Measurements from ENCODE around the gene SLC5A6. TPM values are rescaled to one million over a fixed set of nuclear protein-coding genes. Genes with fewer than 3 reads are reported as not detected.

Gene SLC5A6
- total RNA-seq, 1 experiment from 2014 or later = 87.1 TPM

- peak; percentile 22 for DNase-seq (ENCODE audit: low read depth, low spot score)
- in situ Hi-C loops (cut with HindIII; ENCODE audit: low pct_unique_long_range_greater_than_20kb, low sequenced_read_pairs) = no loop called here
Measured at GRCh38 chr2:27162151-27163121, 49.6 kb downstream of the SLC5A6 start.

DNA sequence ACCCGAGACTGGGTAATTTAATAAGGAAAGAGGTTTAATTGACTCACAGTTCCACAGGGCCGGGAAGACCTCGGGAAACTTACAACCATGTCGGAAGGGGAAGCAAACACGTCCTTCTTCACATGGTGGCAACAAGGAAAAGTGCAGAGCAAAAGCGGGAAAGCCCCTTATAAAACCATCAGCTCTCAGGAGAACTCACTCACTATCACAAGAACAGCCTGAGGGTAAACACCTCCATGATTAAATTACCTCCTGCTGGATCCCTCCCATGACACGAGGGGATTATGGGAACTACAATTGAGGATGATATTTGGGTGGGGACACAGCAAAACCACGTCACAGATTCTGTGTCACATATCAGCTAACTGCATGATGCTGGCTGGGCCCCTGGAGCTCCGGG lies 51.9 kb downstream of the SLC5A6 start:
- no peak for DNase-seq (ENCODE audit: low read depth, low spot score)
- in situ Hi-C loops (cut with HindIII; ENCODE audit: low pct_unique_long_range_greater_than_20kb, low sequenced_read_pairs) = no loop called here

- in situ Hi-C loops (cut with HindIII; ENCODE audit: low pct_unique_long_range_greater_than_20kb, low sequenced_read_pairs) = no loop called here
- no peak for DNase-seq (ENCODE audit: low read depth, low spot score)
Measured at GRCh38 chr2:27159271-27159670, 52.8 kb downstream of the SLC5A6 start.

- in situ Hi-C loops (cut with HindIII; ENCODE audit: low pct_unique_long_range_greater_than_20kb, low sequenced_read_pairs) = no loop called here
- no peak for DNase-seq (ENCODE audit: low read depth, low spot score)
Measured at GRCh38 chr2:27158468-27158867, 53.6 kb downstream of the SLC5A6 start.

- DNase-seq (ENCODE audit: low read depth, low spot score) = no peak
- in situ Hi-C loops (cut with HindIII; ENCODE audit: low pct_unique_long_range_greater_than_20kb, low sequenced_read_pairs) = no loop called here
Measured at GRCh38 chr2:27155069-27155520, 57.0 kb downstream of the SLC5A6 start.

DNA sequence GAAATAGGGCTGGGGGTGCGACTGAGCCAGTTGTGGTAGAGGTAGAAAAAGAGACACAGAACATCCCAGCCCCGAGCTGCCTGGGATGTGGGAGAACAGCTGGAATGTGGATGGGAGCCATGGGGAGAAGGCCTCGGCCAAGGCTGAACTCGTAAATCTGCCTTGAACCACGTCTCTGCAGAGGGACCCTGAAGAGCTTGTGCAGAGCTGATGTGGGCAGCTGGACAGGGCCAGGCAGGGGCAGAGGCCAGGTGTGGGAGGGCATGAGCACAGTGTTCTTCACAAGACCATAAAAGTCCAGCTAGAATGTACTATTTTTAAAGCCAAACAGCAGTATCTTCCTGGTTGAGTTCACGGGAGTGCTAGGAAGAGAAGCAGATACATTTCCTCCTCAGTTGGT lies 57.6 kb downstream of the SLC5A6 start:
- in situ Hi-C loops (cut with HindIII; ENCODE audit: low pct_unique_long_range_greater_than_20kb, low sequenced_read_pairs) = no loop called here
- no peak for DNase-seq (ENCODE audit: low read depth, low spot score)

- in situ Hi-C loops (cut with HindIII; ENCODE audit: low pct_unique_long_range_greater_than_20kb, low sequenced_read_pairs) = no loop called here
- no peak for DNase-seq (ENCODE audit: low read depth, low spot score)
Measured at GRCh38 chr2:27152796-27153464, 59.1 kb downstream of the SLC5A6 start.

DNA sequence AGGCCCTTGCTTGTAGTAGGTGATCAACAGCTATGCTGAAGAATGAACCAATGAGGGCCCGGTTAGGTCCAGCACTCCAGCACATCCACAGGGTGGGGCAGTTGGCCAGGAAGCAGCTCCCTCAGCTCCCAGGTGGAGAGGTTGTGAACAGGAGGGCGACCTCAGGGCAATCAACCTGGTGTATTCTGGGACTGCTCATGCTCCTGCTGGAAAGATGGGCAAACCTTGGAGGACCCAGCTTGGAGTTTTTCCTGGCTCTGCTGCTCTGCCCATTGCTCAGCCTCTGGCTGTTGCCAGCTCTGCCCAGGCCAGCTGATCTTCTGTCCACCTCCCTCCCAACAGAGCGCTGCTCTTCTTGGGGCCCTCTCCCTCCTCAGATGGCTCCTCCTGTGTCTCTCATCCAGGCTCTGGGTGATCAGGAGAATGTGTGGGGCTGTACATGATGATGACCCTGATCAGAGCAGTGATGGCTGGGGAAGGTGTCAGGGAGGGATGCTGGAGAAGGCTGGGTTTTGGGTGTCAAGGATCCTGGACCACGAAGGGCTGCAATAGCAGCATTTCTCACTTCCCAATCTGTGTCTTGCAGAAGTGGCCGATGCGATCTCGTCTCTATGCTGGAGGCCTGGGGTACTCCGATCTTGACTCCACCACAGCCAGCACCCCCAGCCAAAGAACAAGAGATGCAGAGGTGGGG lies 59.8 kb downstream of the SLC5A6 start:
- DNase-seq (ENCODE audit: low read depth, low spot score) = peak; percentile 22
- in situ Hi-C loops (cut with HindIII; ENCODE audit: low pct_unique_long_range_greater_than_20kb, low sequenced_read_pairs) = no loop called here

GRCh38 chr2:27150639-27151230 lies 61.3 kb downstream of the SLC5A6 start:
- in situ Hi-C loops (cut with HindIII; ENCODE audit: low pct_unique_long_range_greater_than_20kb, low sequenced_read_pairs) = no loop called here
- no peak for DNase-seq (ENCODE audit: low read depth, low spot score)

Other genes with a start within 250 kb of the SLC5A6 start
- 3.5 and 4.0 TPM in 2 replicates for gene MAPRE3, start 241.6 kb downstream of the SLC5A6 start, total RNA-seq (2014; rRNA removed; shearing (Covaris generic))
- gene TMEM214, start 179.3 kb downstream of the SLC5A6 start, total RNA-seq (2014; rRNA removed; shearing (Covaris generic)) = 76.8 and 88.5 TPM in 2 replicates
- 30.7 and 32.1 TPM in 2 replicates for gene AGBL5, start 160.6 kb downstream of the SLC5A6 start, total RNA-seq (2014; rRNA removed; shearing (Covaris generic))
- 408 and 444 TPM in 2 replicates for gene OST4, start 140.6 kb downstream of the SLC5A6 start, total RNA-seq (2014; rRNA removed; shearing (Covaris generic))
- 0.11 and 0.71 TPM in 2 replicates for gene EMILIN1, start 133.7 kb downstream of the SLC5A6 start, total RNA-seq (2014; rRNA removed; shearing (Covaris generic))
- gene KHK, start 125.5 kb downstream of the SLC5A6 start, total RNA-seq (2014; rRNA removed; shearing (Covaris generic)) = 3.0 and 3.2 TPM in 2 replicates
- 20.4 and 22.3 TPM in 2 replicates for gene CGREF1, start 93.1 kb downstream of the SLC5A6 start, total RNA-seq (2014; rRNA removed; shearing (Covaris generic))
- gene ABHD1, start 88.5 kb downstream of the SLC5A6 start, total RNA-seq (2014; rRNA removed; shearing (Covaris generic)) = 1.1 and 1.5 TPM in 2 replicates
- gene PREB, start 77.6 kb downstream of the SLC5A6 start, total RNA-seq (2014; rRNA removed; shearing (Covaris generic)) = 95.3 and 98.1 TPM in 2 replicates
- gene PRR30, start 72.9 kb downstream of the SLC5A6 start, total RNA-seq (2014; rRNA removed; shearing (Covaris generic)) = not detected in 2 replicates
- not detected in 2 replicates for gene TCF23, start 63.3 kb downstream of the SLC5A6 start, total RNA-seq (2014; rRNA removed; shearing (Covaris generic))
- gene ATRAID, start 227 bp downstream of the SLC5A6 start, total RNA-seq (2014; rRNA removed; shearing (Covaris generic)) = 372 and 405 TPM in 2 replicates
- gene CAD, start 5.1 kb upstream of the SLC5A6 start, total RNA-seq (2014; rRNA removed; shearing (Covaris generic)) = 37.0 and 38.3 TPM in 2 replicates
- gene SLC30A3, start 50.8 kb upstream of the SLC5A6 start, total RNA-seq (2014; rRNA removed; shearing (Covaris generic)) = 0.24 and 1.2 TPM in 2 replicates
- not detected in 2 replicates for gene DNAJC5G, start 63.2 kb upstream of the SLC5A6 start, total RNA-seq (2014; rRNA removed; shearing (Covaris generic))
- not detected in 2 replicates for gene TRIM54, start 70.2 kb upstream of the SLC5A6 start, total RNA-seq (2014; rRNA removed; shearing (Covaris generic))
- 2.3 and 6.0 TPM in 2 replicates for gene UCN, start 96.2 kb upstream of the SLC5A6 start, total RNA-seq (2014; rRNA removed; shearing (Covaris generic))
- 268 and 286 TPM in 2 replicates for gene MPV17, start 110.8 kb upstream of the SLC5A6 start, total RNA-seq (2014; rRNA removed; shearing (Covaris generic))
- gene GTF3C2, start 144.5 kb upstream of the SLC5A6 start, total RNA-seq (2014; rRNA removed; shearing (Covaris generic)) = 99.9 and 100.0 TPM in 2 replicates
- 32.8 and 36.9 TPM in 2 replicates for gene EIF2B4, start 158.1 kb upstream of the SLC5A6 start, total RNA-seq (2014; rRNA removed; shearing (Covaris generic))
- gene SNX17, start 158.3 kb upstream of the SLC5A6 start, total RNA-seq (2014; rRNA removed; shearing (Covaris generic)) = 229 and 234 TPM in 2 replicates
- gene ZNF513, start 168.5 kb upstream of the SLC5A6 start, total RNA-seq (2014; rRNA removed; shearing (Covaris generic)) = 9.3 and 10.1 TPM in 2 replicates
- 111 and 116 TPM in 2 replicates for gene PPM1G, start 197.3 kb upstream of the SLC5A6 start, total RNA-seq (2014; rRNA removed; shearing (Covaris generic))
- gene NRBP1, start 216.4 kb upstream of the SLC5A6 start, total RNA-seq (2014; rRNA removed; shearing (Covaris generic)) = 66.0 and 66.8 TPM in 2 replicates
- not detected in 2 replicates for gene KRTCAP3, start 230.1 kb upstream of the SLC5A6 start, total RNA-seq (2014; rRNA removed; shearing (Covaris generic))